KMS-11 (cell line): ENCODE results near the gene TMC8.

Experiments used
- H2AFZ ChIP-seq: fragments of 200-600 bp; sonication (generic); 2 replicates; pipeline ENCODE4 v1.6.1; 2016; ENCODE audit warnings: antibody characterized with exemption, mixed run types, low read depth
- H3K27ac ChIP-seq: fragments of 200-600 bp; sonication (generic); 2 replicates; pipeline ENCODE4 v1.6.1; 2016; ENCODE audit warnings: mild to moderate bottlenecking, mixed run types
- H3K27me3 ChIP-seq: fragments of 200-600 bp; sonication (generic); 2 replicates; pipeline ENCODE4 v1.6.1; 2017; ENCODE audit warnings: mild to moderate bottlenecking, low read depth, mixed run types, moderate library complexity; ENCODE audit not compliant: insufficient read depth
- H3K36me3 ChIP-seq: fragments of 200-600 bp; sonication (generic); 2 replicates; pipeline ENCODE4 v1.6.1; 2017; ENCODE audit warnings: mild to moderate bottlenecking, mixed run types; ENCODE audit not compliant: insufficient read depth
- H3K4me1 ChIP-seq: fragments of 200-600 bp; sonication (generic); 2 replicates; pipeline ENCODE4 v1.6.1; 2016; ENCODE audit warnings: mild to moderate bottlenecking, low read depth, mixed run types; ENCODE audit not compliant: poor library complexity, severe bottlenecking
- H3K4me2 ChIP-seq: fragments of 200-600 bp; sonication (generic); 2 replicates; pipeline ENCODE4 v1.7.0; 2016; ENCODE audit warnings: mild to moderate bottlenecking, mixed run types
- H3K4me3 ChIP-seq: fragments of 200-600 bp; sonication (generic); IDR thresholded peaks from 2 replicates; pipeline ENCODE4 v1.6.1; 2017; ENCODE audit warnings: low read depth, low read length, mixed read lengths; ENCODE audit not compliant: insufficient read depth
- H3K79me2 ChIP-seq: fragments of 200-600 bp; sonication (generic); 2 replicates; pipeline ENCODE4 v1.6.1; 2016; ENCODE audit warnings: low read depth, mixed run types; ENCODE audit not compliant: insufficient read depth
- H3K9ac ChIP-seq: fragments of 200-600 bp; sonication (generic); 2 replicates; pipeline ENCODE4 v1.6.1; 2016; ENCODE audit warnings: mild to moderate bottlenecking, mixed run types
- H4K20me1 ChIP-seq: fragments of 200-600 bp; sonication (generic); 2 replicates; pipeline ENCODE4 v1.6.1; 2016; ENCODE audit warnings: mild to moderate bottlenecking, mixed run types; ENCODE audit not compliant: insufficient read depth
- CTCF ChIP-seq: fragments of 200-600 bp; sonication (generic); conservative IDR thresholded peaks from 2 replicates; pipeline ENCODE4 v1.6.1; 2017; ENCODE audit warnings: low read depth, mild to moderate bottlenecking, antibody characterized with exemption, low read length, moderate library complexity, mixed read lengths

The TMC8 gene

GRCh38 chr17:78124081-78124835, 6.3 kb upstream of the TMC8 start:
- TF ChIP-seq CTCF = no peak
- Histone ChIP-seq H3K27ac (no peak overlapping the region), H3K4me1 (peaks cover 57% of the 10 kb centered on the region), H4K20me1 (no peaks in the 10 kb centered on the region), H2AFZ (no peak overlapping the region), H3K4me3 (no peak overlapping the region), H3K9ac (no peak overlapping the region), H3K36me3 (no peaks in the 10 kb centered on the region), H3K27me3 (no peaks in the 10 kb centered on the region), H3K4me2 (no peak overlapping the region), H3K79me2 (peaks cover 25% of the 10 kb centered on the region; the same call in 1 of the 2 replicates)

GRCh38 chr17:78124836-78125137, 5.8 kb upstream of the TMC8 start:
- Histone ChIP-seq H4K20me1 (no peaks in the 10 kb centered on the region), H3K4me2 (no peak overlapping the region), H3K27me3 (no peaks in the 10 kb centered on the region), H3K9ac (no peak overlapping the region), H3K4me1 (peaks cover 60% of the 10 kb centered on the region), H3K79me2 (peaks cover 25% of the 10 kb centered on the region; the same call in 1 of the 2 replicates), H3K27ac (no peak overlapping the region), H3K4me3 (no peak overlapping the region), H2AFZ (no peak overlapping the region), H3K36me3 (no peaks in the 10 kb centered on the region)
- no peak for TF ChIP-seq CTCF

GRCh38 chr17:78125138-78125913, 5.2 kb upstream of the TMC8 start:
- Histone ChIP-seq H3K27me3 (no peaks in the 10 kb centered on the region), H4K20me1 (no peaks in the 10 kb centered on the region), H3K9ac (no peak overlapping the region), H3K27ac (no peak overlapping the region), H3K4me1 (peaks cover 60% of the 10 kb centered on the region), H3K4me3 (no peak overlapping the region), H3K36me3 (no peaks in the 10 kb centered on the region), H3K4me2 (no peak overlapping the region), H3K79me2 (peaks cover 26% of the 10 kb centered on the region; the same call in 1 of the 2 replicates), H2AFZ (no peak overlapping the region)
- no peak for TF ChIP-seq CTCF

GRCh38 chr17:78125976-78126894, 4.3 kb upstream of the TMC8 start:
- H3K27me3 ChIP-seq = no peaks in the 10 kb centered on the region
- no peaks in the 10 kb centered on the region for H4K20me1 ChIP-seq
- no peak overlapping the region for H2AFZ ChIP-seq
- H3K4me1 ChIP-seq = peaks cover 60% of the 10 kb centered on the region
- H3K79me2 ChIP-seq = peaks cover 35% of the 10 kb centered on the region
- no peak overlapping the region for H3K9ac ChIP-seq
- H3K4me3 ChIP-seq = no peak overlapping the region
- H3K4me2 ChIP-seq = peak overlapping the region; percentile 97; the same call in 1 of the 2 replicates
- no peak overlapping the region; the same call in 1 of the 2 replicates for H3K27ac ChIP-seq
- no peaks in the 10 kb centered on the region for H3K36me3 ChIP-seq
- TF ChIP-seq CTCF = no peak
